GM18517 (cell line): ENCODE measurements around the gene SRPRA.
"Not testable (repeated sequence)": the region's sequence is repeated elsewhere in the genome, so short reads cannot be mapped to it uniquely, and the experiment has no call there.

Experiments used
- ATAC-seq: cut with Tn5 transposase; IDR thresholded peaks from one replicate; pipeline ENCODE4 v1.9.1; 2021; ENCODE audit warnings: mild to moderate bottlenecking, moderate library complexity; ENCODE audit not compliant: unreplicated experiment

SRPRA gene

DNA sequence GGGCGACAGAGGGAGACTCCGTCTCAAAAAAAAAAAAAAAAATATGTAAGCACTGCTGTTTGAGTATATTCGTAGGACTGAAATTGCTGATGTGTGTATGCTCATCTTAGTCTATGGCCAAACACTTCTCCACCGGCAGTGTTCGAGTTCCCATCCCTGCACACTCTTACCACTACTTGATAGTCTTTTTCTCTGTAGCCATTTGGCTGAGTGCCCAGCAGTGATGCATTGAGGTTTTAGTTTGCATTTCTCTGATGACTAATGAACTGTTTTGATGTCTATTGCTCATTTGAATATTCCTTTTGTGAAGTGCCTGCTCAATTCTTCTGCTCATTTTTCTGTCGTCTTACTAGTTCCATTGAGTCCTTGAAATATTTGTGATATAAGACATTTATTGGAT is 16.1 kb upstream of the SRPRA start:
- no peak for ATAC-seq

- ATAC-seq: peak; percentile 52
These were observed 14.3 kb upstream of the SRPRA start, which contains the start of gene TIRAP for GRCh38 chr11:126282736-126283591. TSS of gene TIRAP (plus strand) at chr11:126283093. CDS start at chr11:126290895, 7,802 bp downstream.

- ATAC-seq: peak; percentile 23
These were observed 13.7 kb upstream of the SRPRA start for GRCh38 chr11:126282361-126282735.

- no peak for ATAC-seq
These were observed 13.0 kb upstream of the SRPRA start for GRCh38 chr11:126281666-126282175.

DNA sequence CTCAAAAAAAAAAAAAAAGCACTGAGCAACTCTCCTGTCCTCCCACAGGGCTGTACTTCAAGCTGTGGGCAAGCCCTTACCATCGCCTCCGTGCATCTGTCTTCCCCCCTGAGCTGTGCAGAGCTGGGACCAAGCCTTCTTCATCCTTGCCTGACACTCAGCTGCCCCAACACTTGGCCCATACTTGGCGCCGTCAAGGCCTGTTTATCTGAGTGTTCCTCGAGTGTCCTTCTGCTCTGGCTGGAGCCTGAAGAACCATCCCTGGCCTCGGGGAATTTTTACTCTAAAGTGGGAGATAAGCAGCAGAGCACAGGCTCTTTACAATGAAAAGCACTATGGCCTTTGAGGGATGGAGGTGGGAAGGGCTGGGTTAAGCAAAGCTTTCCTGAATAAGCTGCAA is 12.6 kb upstream of the SRPRA start:
- ATAC-seq: no peak

GRCh38 chr11:126280595-126280994 is 11.9 kb upstream of the SRPRA start:
- ATAC-seq: no peak

DNA sequence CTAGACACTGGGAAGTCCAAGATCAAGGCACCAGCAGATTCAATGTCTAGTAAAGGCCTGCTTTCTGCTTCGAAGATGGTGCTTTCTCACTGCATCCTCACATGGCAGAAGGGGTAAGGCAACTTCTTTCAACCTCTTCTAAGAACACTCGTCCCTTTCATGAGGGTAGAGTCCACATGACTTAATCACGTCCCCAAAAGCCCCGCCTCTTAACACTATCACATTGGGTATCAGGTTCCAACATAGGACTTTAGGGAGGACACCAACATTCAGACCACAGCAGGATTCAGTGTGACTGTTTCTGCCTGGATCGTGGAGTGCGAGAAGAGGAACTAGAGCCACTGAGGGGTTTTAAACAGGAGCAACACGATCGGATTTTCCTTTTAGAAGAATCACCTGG is 10.5 kb upstream of the SRPRA start:
- ATAC-seq: no peak

DNA sequence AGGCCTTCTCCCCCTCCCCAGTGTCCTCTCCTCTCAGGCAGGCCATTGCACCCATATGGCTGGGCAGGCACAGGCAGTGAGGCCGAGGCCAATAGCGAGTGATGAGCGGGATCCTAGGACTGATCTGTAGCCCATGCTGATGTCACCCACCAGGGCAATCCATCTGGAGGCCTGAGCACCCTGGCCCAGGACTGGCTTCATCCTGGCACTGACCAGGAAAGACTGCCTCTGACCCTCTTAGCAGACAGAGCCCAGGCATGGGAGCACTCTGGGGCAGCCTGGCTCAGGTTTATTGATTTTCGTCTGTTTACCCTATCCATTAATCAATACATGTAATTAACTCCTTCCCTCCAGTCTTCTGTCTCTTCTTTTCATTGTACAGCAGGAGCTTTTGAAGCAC is 9.1 kb upstream of the SRPRA start:
- no peak for ATAC-seq

GRCh38 chr11:126277322-126277721 is 8.6 kb upstream of the SRPRA start:
- no peak for ATAC-seq

DNA sequence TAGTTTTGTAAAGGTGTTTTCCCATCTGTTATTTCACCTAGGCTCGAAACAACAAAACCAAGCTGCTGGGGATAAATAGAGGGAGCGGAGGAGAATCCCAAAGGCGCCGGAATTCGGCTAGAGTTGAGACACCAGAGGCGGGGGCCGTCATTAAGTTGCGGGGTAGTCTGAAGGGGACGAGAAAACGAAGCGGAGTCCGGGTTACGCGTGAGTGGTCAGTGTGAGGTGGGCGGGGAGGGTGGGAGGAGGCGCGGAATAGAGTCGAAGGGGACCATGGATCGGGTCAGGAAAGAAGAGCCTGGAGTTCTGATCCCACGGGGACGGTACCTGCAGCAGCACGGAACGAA is 361 bp downstream of the SRPRA start:
- ATAC-seq: no peak

- ATAC-seq: no peak
These were observed 1.0 kb downstream of the SRPRA start for GRCh38 chr11:126267650-126268049.

GRCh38 chr11:126265811-126266210 is 2.9 kb downstream of the SRPRA start:
- no peak for ATAC-seq

DNA sequence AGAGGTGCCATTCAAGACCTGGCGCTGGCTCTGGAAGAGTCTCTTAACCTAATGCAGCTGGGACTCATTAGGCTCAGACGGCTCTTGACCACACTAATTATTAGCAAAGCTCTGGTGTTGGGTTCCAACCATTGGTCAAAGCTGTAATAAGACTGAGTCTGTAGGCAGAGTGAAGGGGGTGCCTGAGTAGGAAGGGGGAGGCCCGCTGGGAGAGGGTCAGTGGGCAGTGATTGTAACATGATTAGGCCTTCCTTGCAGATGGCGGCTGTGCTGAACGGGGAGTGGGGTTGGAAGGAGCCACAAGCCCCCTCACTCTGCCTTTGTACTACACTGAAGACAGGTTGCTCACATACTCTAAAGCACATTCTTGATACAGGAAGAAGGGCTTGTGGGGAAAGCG is 5.2 kb downstream of the SRPRA start:
- ATAC-seq: no peak

GRCh38 chr11:126262216-126262615 is 6.5 kb downstream of the SRPRA start:
- no peak for ATAC-seq

- no peak for ATAC-seq
These were observed 10.9 kb downstream of the SRPRA start for GRCh38 chr11:126257764-126258163.

- no peak for ATAC-seq
These were observed 11.6 kb downstream of the SRPRA start for GRCh38 chr11:126257144-126257543.

GRCh38 chr11:126256216-126256615 is 12.5 kb downstream of the SRPRA start:
- ATAC-seq: no peak

DNA sequence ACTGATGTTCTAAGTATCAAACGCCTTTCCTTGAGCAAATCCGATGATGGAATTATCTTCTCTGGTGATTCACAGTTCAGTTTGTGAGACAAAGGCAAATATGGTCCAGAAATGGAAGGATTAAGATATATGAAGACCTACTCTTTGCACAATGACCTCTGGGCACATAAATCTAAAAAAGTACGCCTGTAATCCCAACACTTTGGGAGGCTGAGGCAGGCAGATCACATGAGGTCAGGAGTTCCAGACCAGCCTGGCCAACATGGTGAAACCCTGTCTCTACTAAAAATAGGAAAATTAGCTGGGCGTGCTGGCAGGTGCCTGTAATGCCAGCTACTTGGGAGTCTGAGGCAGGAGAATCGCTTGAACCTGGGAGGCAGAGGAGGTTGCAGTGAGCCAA is 13.2 kb downstream of the SRPRA start:
- not testable (repeated sequence) for ATAC-seq

GRCh38 chr11:126254819-126255218 is 13.9 kb downstream of the SRPRA start:
- ATAC-seq: no peak

- no peak for ATAC-seq
These were observed 15.4 kb downstream of the SRPRA start for GRCh38 chr11:126253265-126253664.

DNA sequence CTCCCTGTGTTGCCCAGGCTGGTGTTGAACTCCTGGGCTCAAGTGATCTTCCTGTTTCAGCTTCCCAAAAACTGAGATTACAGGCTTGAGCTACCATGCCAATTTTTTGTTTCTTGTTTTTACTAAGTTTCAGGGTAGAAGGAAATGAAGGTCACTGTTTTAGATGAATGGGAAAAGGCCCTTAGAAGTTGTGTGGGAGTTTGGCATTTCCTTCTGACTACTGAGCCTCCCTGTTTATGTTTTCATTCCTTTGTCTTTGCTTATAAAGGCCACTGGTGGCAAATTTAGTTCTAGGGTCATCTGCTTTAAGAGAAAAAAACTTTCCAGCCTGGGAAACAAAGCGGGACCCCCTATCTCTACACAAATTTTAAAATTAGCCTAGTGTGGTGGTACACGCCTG is 22.1 kb downstream of the SRPRA start:
- ATAC-seq: no peak

DNA sequence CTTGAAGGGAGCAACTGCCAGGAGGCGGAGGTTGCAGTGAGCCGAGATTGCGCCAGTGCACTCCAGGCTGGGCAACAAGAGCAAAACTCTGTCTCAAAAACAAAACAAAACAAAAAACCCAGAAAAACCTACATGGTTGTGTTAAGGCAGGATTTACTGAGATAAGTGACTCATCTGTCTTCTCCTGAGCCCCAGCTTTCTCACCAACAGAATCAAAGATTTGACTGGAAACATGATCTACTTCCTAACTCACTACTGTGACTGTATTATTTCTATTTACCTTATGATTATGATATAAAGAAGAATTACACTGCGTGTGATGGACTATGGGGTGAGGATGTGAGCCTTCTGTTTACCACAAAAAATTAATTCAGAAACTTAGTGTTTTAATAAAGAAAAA is 35.3 kb downstream of the SRPRA start:
- no peak for ATAC-seq

DNA sequence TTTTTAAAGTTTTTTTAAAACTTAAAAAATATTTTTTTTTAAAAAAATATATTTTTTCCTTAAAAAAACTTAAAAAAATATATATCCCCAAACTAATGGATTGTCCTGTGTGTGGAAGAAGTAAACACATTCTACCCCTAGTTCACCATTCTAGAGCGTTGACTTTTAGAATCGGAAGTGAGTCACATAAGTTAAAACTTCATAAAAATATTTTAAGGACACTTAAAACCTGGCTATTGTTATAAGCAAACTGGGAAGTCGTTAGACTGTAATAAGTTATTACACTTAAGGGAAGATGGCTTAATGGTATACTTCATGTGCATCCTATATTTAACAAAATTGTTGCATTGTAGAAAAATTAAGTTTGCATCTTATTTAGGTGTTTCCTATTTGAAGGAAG is 36.0 kb downstream of the SRPRA start:
- ATAC-seq: no peak
